ENCODE measurements around the gene MOCS1. TPM values are rescaled to one million over a fixed set of nuclear protein-coding genes. Genes with fewer than 3 reads are reported as not detected.

The MOCS1 gene
- total RNA-seq, 1 donor from 2014 or later, result 18.4 TPM

DNA sequence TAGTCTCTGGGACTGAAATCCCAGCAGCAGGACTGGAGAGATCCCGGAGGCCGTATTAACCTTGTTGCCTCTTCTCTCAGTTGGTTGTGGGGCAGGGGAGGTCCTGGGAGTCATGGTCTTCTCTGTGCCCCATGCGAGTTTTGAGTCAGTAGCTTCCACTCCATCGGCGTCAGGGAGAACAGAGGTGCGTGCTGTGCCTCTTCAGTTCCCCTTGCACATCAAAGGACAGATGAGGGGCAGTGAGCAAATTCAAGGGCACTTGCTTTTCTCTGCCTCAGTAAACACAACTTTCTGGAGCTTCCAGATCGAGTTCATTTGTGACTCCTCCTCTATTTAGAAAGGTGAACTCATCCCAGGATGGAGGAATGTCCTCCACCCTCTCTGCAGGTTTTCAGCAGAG is 48.6 kb downstream of the MOCS1 start:
- Mint-ChIP-seq H3K27ac (ENCODE audit: unreplicated experiment) (peak overlapping the region; percentile 71), H3K36me3 (ENCODE audit: low read depth) (no peaks in the 10 kb centered on the region), H3K27me3 (ENCODE audit: low read depth) (no peaks in the 10 kb centered on the region), H3K9me3 (no peaks in the 10 kb centered on the region), H3K4me3 (no peak overlapping the region), H3K4me1 (peaks cover 34% of the 10 kb centered on the region)
- TF ChIP-seq, protein P1, sequence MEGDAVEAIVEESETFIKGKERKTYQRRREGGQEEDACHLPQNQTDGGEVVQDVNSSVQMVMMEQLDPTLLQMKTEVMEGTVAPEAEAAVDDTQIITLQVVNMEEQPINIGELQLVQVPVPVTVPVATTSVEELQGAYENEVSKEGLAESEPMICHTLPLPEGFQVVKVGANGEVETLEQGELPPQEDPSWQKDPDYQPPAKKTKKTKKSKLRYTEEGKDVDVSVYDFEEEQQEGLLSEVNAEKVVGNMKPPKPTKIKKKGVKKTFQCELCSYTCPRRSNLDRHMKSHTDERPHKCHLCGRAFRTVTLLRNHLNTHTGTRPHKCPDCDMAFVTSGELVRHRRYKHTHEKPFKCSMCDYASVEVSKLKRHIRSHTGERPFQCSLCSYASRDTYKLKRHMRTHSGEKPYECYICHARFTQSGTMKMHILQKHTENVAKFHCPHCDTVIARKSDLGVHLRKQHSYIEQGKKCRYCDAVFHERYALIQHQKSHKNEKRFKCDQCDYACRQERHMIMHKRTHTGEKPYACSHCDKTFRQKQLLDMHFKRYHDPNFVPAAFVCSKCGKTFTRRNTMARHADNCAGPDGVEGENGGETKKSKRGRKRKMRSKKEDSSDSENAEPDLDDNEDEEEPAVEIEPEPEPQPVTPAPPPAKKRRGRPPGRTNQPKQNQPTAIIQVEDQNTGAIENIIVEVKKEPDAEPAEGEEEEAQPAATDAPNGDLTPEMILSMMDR (conservative IDR thresholded peaks at IDR 0.05), result no peak
- DNase-seq (ENCODE audit: low read depth, low spot score), result no peak

DNA sequence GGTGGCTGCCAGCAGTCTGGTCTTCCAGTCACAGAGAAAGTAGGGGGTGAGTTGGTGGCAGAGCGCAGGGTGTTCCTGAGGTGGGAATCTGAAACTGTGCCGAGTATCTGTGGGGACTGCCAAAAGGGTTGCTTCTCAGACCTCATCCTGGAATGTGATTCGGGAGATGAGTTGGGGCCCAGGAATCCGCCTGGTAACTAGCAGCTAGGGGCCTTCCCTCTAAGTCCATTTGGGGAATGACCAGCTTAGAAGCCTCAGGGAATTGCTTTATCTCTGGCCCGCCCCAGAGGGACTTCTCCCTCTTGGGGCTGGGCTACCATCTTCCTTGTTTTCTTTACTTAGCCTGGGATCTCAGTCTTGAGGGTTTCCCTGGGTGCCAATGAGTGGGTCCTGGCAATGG is 49.6 kb downstream of the MOCS1 start:
- no peak overlapping the region for H3K4me3 Mint-ChIP-seq
- H3K27me3 Mint-ChIP-seq (ENCODE audit: low read depth), result no peaks in the 10 kb centered on the region
- H3K27ac Mint-ChIP-seq (ENCODE audit: unreplicated experiment), result no peak overlapping the region
- no peak for DNase-seq (ENCODE audit: low read depth, low spot score)
- peaks cover 30% of the 10 kb centered on the region for H3K4me1 Mint-ChIP-seq
- no peaks in the 10 kb centered on the region for H3K36me3 Mint-ChIP-seq (ENCODE audit: low read depth)
- TF ChIP-seq, protein P1 (conservative IDR thresholded peaks at IDR 0.05), result no peak
- no peaks in the 10 kb centered on the region for H3K9me3 Mint-ChIP-seq

DNA sequence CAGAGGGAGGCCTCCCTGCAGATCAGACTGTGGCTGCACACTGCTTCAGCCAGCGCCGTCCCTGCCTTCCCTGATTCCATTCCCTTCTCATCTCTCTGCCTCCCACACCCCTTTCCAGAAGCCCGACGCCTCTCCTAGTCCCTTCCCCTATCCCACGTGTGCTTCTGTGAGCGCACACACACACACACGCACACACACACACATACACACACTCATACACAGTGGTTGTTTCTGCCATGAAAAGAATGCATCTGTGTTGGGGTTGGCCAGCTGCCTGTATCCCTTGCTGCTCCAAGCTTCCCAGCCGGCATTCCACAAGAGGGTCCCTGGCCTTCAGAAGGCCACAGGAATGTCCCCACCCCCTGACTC is 51.7 kb downstream of the MOCS1 start:
- H3K4me3 Mint-ChIP-seq, result no peak overlapping the region
- H3K9me3 Mint-ChIP-seq, result no peaks in the 10 kb centered on the region
- H3K27me3 Mint-ChIP-seq (ENCODE audit: low read depth), result no peaks in the 10 kb centered on the region
- peak overlapping the region; percentile 54 for H3K27ac Mint-ChIP-seq (ENCODE audit: unreplicated experiment)
- H3K4me1 Mint-ChIP-seq, result peaks cover 10% of the 10 kb centered on the region
- no peak for DNase-seq (ENCODE audit: low read depth, low spot score)
- TF ChIP-seq, protein P1 (conservative IDR thresholded peaks at IDR 0.05), result no peak
- H3K36me3 Mint-ChIP-seq (ENCODE audit: low read depth), result peaks cover 3% of the 10 kb centered on the region

DNA sequence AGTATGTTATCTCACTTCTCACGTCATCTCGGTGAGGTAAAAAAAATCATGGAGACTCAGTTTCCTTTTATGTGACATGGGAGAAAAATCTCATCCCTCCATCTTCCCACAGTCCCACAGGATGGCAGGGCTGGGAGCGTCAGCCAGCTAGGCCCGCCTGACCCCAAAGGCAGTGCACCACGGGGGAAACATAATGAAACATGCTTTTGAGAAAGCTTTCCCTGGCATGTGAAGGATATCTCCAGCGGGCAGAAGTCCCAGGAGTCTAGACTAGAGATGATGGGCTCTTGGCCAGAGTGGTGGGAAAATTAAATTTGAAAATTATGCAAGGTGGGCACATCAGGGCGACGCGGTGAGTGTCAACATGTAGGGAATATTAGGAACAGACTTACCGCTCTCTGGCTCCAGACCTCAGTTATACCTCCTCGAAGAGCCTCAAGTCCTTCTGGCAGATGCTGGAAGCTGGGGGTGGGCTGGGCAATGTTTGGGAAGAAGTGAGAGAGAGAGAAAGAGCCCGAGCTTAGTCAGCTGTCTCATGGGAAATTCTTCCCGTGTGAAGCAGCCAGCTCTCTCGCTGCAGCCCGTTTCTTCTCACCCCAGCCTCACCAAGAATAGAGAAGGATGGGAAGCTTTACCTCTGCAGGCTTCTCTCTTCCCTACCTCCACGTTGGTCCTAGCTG is 52.3 kb downstream of the MOCS1 start:
- peak overlapping the region; percentile 57 for H3K27ac Mint-ChIP-seq (ENCODE audit: unreplicated experiment)
- H3K27me3 Mint-ChIP-seq (ENCODE audit: low read depth), result no peaks in the 10 kb centered on the region
- H3K4me3 Mint-ChIP-seq, result no peak overlapping the region
- peaks cover 6% of the 10 kb centered on the region for H3K4me1 Mint-ChIP-seq
- no peak for DNase-seq (ENCODE audit: low read depth, low spot score)
- peaks cover 5% of the 10 kb centered on the region for H3K36me3 Mint-ChIP-seq (ENCODE audit: low read depth)
- TF ChIP-seq, protein P1 (conservative IDR thresholded peaks at IDR 0.05), result no peak
- H3K9me3 Mint-ChIP-seq, result no peaks in the 10 kb centered on the region

DNA sequence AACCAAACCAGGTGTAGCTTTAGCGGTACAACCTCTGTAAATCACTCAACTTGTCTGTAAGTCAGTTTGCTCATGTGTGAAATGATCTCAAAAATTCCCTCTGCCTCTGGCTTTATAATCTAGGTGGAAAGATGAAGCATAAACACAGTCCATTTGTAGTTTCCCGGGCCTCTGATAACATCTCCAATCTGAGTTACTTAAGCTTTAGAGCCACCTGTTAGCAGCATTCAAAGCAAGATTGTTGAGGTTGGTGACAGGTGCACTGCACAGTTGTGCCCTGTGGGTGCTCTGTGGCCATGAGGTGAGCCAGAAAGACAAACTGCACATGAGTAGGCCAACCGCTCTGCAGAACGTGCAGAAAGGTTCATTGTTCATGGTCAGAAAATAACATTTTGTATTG is 53.7 kb downstream of the MOCS1 start:
- Mint-ChIP-seq H3K4me1 (no peaks in the 10 kb centered on the region), H3K27ac (ENCODE audit: unreplicated experiment) (no peak overlapping the region)

More for the DNA sequence above, 53.7 kb downstream of the MOCS1 start:
- DNase-seq (ENCODE audit: low read depth, low spot score), result no peak
- no peak overlapping the region for H3K4me3 Mint-ChIP-seq
- peaks cover 9% of the 10 kb centered on the region for H3K36me3 Mint-ChIP-seq (ENCODE audit: low read depth)
- no peaks in the 10 kb centered on the region for H3K9me3 Mint-ChIP-seq
- TF ChIP-seq, protein P1 (conservative IDR thresholded peaks at IDR 0.05), result no peak
- no peaks in the 10 kb centered on the region for H3K27me3 Mint-ChIP-seq (ENCODE audit: low read depth)
